Smooth muscle cell (in vitro differentiated cells): ENCODE data around the gene SYNJ2. TPM values are rescaled to one million over a fixed set of nuclear protein-coding genes. Genes with fewer than 3 reads are reported as not detected.
A peak's percentile ranks its signal among the peaks of the same experiment; 100 is the strongest.

Source experiments
- DNase-seq: peaks from one replicate; lab custom pipeline; 2025; ENCODE audit not compliant: unreplicated experiment; lab: John Stamatoyannopoulos, UW
- H2AFZ ChIP-seq: fragments of 200-600 bp; sonication (generic); 2 replicates; pipeline ENCODE4 v1.6.0; 2016; ENCODE audit warnings: antibody characterized with exemption, low read depth, mild to moderate bottlenecking
- H3F3A ChIP-seq: fragments of 200-600 bp; sonication (generic); 2 replicates; pipeline ENCODE4 v1.6.0; 2017; ENCODE audit warnings: antibody characterized with exemption, low read depth
- H3K27ac ChIP-seq: fragments of 200-600 bp; sonication (generic); 2 replicates; pipeline ENCODE4 v1.5.1; 2016; ENCODE audit warnings: low read depth, mild to moderate bottlenecking
- H3K27me3 ChIP-seq: fragments of 200-600 bp; sonication (generic); 2 replicates; pipeline ENCODE4 v1.6.1; 2016; ENCODE audit warnings: low read depth, mild to moderate bottlenecking
- H3K36me3 ChIP-seq: fragments of 200-600 bp; sonication (generic); 2 replicates; pipeline ENCODE4 v1.5.1; 2016; ENCODE audit warnings: low read depth
- H3K4me1 ChIP-seq: fragments of 200-600 bp; sonication (generic); 2 replicates; pipeline ENCODE4 v1.5.1; 2016; ENCODE audit warnings: low read depth
- H3K4me2 ChIP-seq: fragments of 200-600 bp; sonication (generic); 2 replicates; pipeline ENCODE4 v1.6.0; 2016; ENCODE audit warnings: mild to moderate bottlenecking
- H3K4me3 ChIP-seq: fragments of 200-600 bp; sonication (generic); 2 replicates; pipeline ENCODE4 v1.5.1; 2016; ENCODE audit warnings: mild to moderate bottlenecking
- H3K79me2 ChIP-seq: fragments of 200-600 bp; sonication (generic); 2 replicates; pipeline ENCODE4 v1.6.0; 2016; ENCODE audit warnings: low read depth, mild to moderate bottlenecking
- H3K9ac ChIP-seq: fragments of 200-600 bp; sonication (generic); 2 replicates; pipeline ENCODE4 v1.6.0; 2016; ENCODE audit warnings: low read depth
- H3K9me3 ChIP-seq: fragments of 200-600 bp; sonication (generic); replicated peaks from 2 replicates; pipeline ENCODE4 v1.5.1; 2016; ENCODE audit warnings: low read depth
- H4K20me1 ChIP-seq: fragments of 200-600 bp; sonication (generic); 2 replicates; pipeline ENCODE4 v1.6.0; 2016; ENCODE audit warnings: low read depth
- WGBS: methylation state at CpG from one replicate; pipeline ENCODE4 v1.1.7; 2016; ENCODE audit warnings: low lambda C conversion rate; 5-methylcytosine and 5-hydroxymethylcytosine counted together
- polyA plus RNA-seq: library from polyadenylated mRNA; unstranded; fragments of >200 nt; fragmentation: Nextera tagmentation; extraction: Ambion mirVana; gene quantifications from 2 replicates; pipeline ENCODE4 v1.2.1, GENCODE V29; 2016
- total RNA-seq: library from RNA; depleted of rRNA; stranded (reverse); fragments of >200 nt; gene quantifications from 2 replicates; pipeline ENCODE4 v1.2.3, GENCODE V29; 2014
- TF ChIP-seq, protein P1 (sequence below): fragments of 200-600 bp; sonication (generic); IDR thresholded peaks from 2 replicates; pipeline ENCODE4 v1.5.1; 2017; ENCODE audit warnings: borderline replicate concordance, mild to moderate bottlenecking, antibody characterized with exemption; ENCODE audit not compliant: insufficient read depth, poor library complexity, severe bottlenecking

SYNJ2 gene
- total and polyA plus RNA-seq, 2 experiments from 2014 or later = 6.0 to 6.1 TPM

- H2AFZ ChIP-seq = no peak overlapping the region
- TF ChIP-seq, protein P1, sequence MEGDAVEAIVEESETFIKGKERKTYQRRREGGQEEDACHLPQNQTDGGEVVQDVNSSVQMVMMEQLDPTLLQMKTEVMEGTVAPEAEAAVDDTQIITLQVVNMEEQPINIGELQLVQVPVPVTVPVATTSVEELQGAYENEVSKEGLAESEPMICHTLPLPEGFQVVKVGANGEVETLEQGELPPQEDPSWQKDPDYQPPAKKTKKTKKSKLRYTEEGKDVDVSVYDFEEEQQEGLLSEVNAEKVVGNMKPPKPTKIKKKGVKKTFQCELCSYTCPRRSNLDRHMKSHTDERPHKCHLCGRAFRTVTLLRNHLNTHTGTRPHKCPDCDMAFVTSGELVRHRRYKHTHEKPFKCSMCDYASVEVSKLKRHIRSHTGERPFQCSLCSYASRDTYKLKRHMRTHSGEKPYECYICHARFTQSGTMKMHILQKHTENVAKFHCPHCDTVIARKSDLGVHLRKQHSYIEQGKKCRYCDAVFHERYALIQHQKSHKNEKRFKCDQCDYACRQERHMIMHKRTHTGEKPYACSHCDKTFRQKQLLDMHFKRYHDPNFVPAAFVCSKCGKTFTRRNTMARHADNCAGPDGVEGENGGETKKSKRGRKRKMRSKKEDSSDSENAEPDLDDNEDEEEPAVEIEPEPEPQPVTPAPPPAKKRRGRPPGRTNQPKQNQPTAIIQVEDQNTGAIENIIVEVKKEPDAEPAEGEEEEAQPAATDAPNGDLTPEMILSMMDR = peak; percentile 41
- no peaks in the 10 kb centered on the region for H3K79me2 ChIP-seq
- no peaks in the 10 kb centered on the region for H3K36me3 ChIP-seq
- H3K4me3 ChIP-seq = no peak overlapping the region
- no peaks in the 10 kb centered on the region for H3K9me3 ChIP-seq
- peak overlapping the region; percentile 96 for H3K27ac ChIP-seq
- peak overlapping the region; percentile 68 for H3K4me2 ChIP-seq
- no peaks in the 10 kb centered on the region for H3K27me3 ChIP-seq
- peaks cover 4% of the 10 kb centered on the region for H3K4me1 ChIP-seq
- peaks cover 3% of the 10 kb centered on the region for H3F3A ChIP-seq
- H4K20me1 ChIP-seq = no peaks in the 10 kb centered on the region
- peak; percentile 64 for DNase-seq
- WGBS = 38% methylated on average over 21 of the region's 21 CpGs
- H3K9ac ChIP-seq = peak overlapping the region; percentile 89
Observed at GRCh38 chr6:158026054-158026900, 44.6 kb downstream of the SYNJ2 start.

DNA sequence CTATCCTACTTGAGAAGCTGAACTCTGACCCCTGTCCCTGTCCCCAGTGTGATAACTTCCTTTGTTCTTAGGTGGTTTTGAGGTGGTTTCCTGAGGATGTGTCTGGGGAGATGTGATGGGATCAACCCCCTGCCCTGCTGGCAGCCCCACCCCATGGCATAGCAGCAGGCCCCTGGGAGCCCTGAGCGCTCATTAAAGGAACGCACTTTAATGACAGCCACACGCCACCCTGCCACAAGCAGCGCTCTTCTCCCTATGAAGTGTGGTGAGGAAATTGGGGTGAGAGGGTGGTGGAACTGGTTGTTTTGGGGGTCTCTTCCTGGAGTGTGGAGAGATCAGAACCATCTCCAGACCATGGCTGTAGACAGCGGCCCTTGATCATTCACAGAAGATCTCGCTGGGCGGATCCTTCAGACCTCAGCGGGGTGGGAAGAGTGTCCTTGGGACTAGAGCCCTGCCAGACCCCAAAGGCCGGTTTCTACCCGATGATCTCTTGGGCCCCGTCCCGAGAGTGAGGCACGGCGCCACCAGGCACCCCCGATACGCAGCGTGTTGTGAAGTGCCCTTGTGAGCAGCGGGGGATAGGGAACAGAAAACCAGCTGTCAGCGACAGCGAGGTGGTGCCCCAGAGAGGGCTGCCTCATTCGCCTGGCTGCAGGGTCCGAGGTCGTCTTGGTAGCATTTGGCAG lies 45.4 kb downstream of the SYNJ2 start:
- TF ChIP-seq, protein P1 = no peak

GRCh38 chr6:158027590-158028285 lies 46.1 kb downstream of the SYNJ2 start:
- H3K4me3 ChIP-seq = no peak overlapping the region
- H2AFZ ChIP-seq = no peak overlapping the region
- TF ChIP-seq, protein P1 = no peak
- H3K4me1 ChIP-seq = peaks cover 11% of the 10 kb centered on the region
- no peaks in the 10 kb centered on the region for H3K79me2 ChIP-seq
- H4K20me1 ChIP-seq = no peaks in the 10 kb centered on the region
- H3K27ac ChIP-seq = no peak overlapping the region
- H3K27me3 ChIP-seq = no peaks in the 10 kb centered on the region
- peaks cover 6% of the 10 kb centered on the region for H3F3A ChIP-seq
- H3K36me3 ChIP-seq = no peaks in the 10 kb centered on the region
- 92% methylated on average over 22 of the region's 22 CpGs for WGBS
- no peak for DNase-seq
- H3K9ac ChIP-seq = no peak overlapping the region
- no peak overlapping the region for H3K4me2 ChIP-seq
- H3K9me3 ChIP-seq = no peaks in the 10 kb centered on the region

More for the DNA sequence above, 45.4 kb downstream of the SYNJ2 start:
- H3K27me3 ChIP-seq = no peaks in the 10 kb centered on the region
- H3K4me3 ChIP-seq = no peak overlapping the region
- peaks cover 3% of the 10 kb centered on the region for H3F3A ChIP-seq
- DNase-seq = no peak
- 95% methylated on average over 23 of the region's 23 CpGs for WGBS
- peak overlapping the region; percentile 35 for H3K4me2 ChIP-seq
- H2AFZ ChIP-seq = no peak overlapping the region
- no peaks in the 10 kb centered on the region for H4K20me1 ChIP-seq
- peaks cover 11% of the 10 kb centered on the region for H3K4me1 ChIP-seq
- peak overlapping the region; percentile 89 for H3K9ac ChIP-seq
- H3K27ac ChIP-seq = peak overlapping the region; percentile 96
- H3K9me3 ChIP-seq = no peaks in the 10 kb centered on the region
- no peaks in the 10 kb centered on the region for H3K36me3 ChIP-seq
- no peaks in the 10 kb centered on the region for H3K79me2 ChIP-seq
